Spleen (tissue), 11 donors: Measurements from ENCODE around the gene HDDC2. TPM values are rescaled to one million over a fixed set of nuclear protein-coding genes. Genes with fewer than 3 reads are reported as not detected.

Experiments used
- DNase-seq: peaks from one replicate; pipeline ENCODE4 v3.0.0-alpha.2; 2020
- H3K27ac ChIP-seq, 8 donors: fragments of 200-600 bp; sonication (generic) in 7 of 8; 1 replicate in 4 of 8; 2 replicates in 4 of 8; pipeline versions ENCODE4 v1.5.0 to v1.8.0; 2016 to 2021; ENCODE audit warnings: inconsistent platforms in 4 of 8, mild to moderate bottlenecking in 4 of 8, moderate library complexity in 1 of 8
- H3K27me3 ChIP-seq, 7 donors: fragments of 200-600 bp; sonication (generic) in 6 of 7; replicated peaks in 1 of 7; 1 replicate in 4 of 7; 2 replicates in 3 of 7; pipeline versions ENCODE4 v1.5.0 to v1.8.0; 2016 to 2021; ENCODE audit warnings: inconsistent platforms in 3 of 7, mild to moderate bottlenecking in 1 of 7
- H3K36me3 ChIP-seq, 6 donors: fragments of 200-600 bp; sonication (generic) in 5 of 6; 1 replicate in 4 of 6; 2 replicates in 2 of 6; pipeline versions ENCODE4 v1.5.0 to v1.8.0; 2016 to 2021; ENCODE audit warnings: inconsistent platforms in 2 of 6
- H3K4me1 ChIP-seq, 6 donors: fragments of 200-600 bp; sonication (generic) in 5 of 6; 1 replicate in 3 of 6; 2 replicates in 3 of 6; pipeline versions ENCODE4 v1.5.0 to v1.8.0; 2016 to 2021; ENCODE audit warnings: inconsistent platforms in 3 of 6
- H3K4me3 ChIP-seq, 8 donors: fragments of 200-600 bp; sonication (generic) in 7 of 8; 1 replicate in 4 of 8; 2 replicates in 4 of 8; pipeline versions ENCODE4 v1.5.0 to v1.8.0; 2016 to 2021; ENCODE audit warnings: inconsistent platforms in 4 of 8, mild to moderate bottlenecking in 4 of 8, moderate library complexity in 2 of 8
- H3K9me3 ChIP-seq, 8 donors: fragments of 200-600 bp; sonication (generic) in 7 of 8; 1 replicate in 4 of 8; 2 replicates in 4 of 8; pipeline versions ENCODE4 v1.5.0 to v1.8.0; 2016 to 2021; ENCODE audit warnings: inconsistent platforms in 4 of 8
- CTCF ChIP-seq, 11 experiments: fragments of 200-600 bp in 7 of 11; fragments of 450-650 bp in 4 of 11; sonication (generic) in 4 of 11; IDR thresholded peaks in 8 of 11; conservative IDR thresholded peaks in 3 of 11; 1 replicate in 7 of 11; 2 replicates in 4 of 11; pipeline versions ENCODE4 v1.4.0 to v1.8.0; 2016 to 2021; ENCODE audit warnings: antibody characterized with exemption in 11 of 11, inconsistent platforms in 4 of 11, mild to moderate bottlenecking in 1 of 11
- POLR2A ChIP-seq, 3 donors: fragments of 450-650 bp; IDR thresholded peaks; one replicate each; pipeline ENCODE4 v1.5.1; 2017; ENCODE audit warnings: antibody characterized with exemption in 3 of 3, mild to moderate bottlenecking in 1 of 3
- POLR2AphosphoS5 ChIP-seq, 3 donors: sonication (generic); formaldehyde crosslinking; IDR thresholded peaks; one replicate each; pipeline ENCODE4 v1.5.1; 2017; ENCODE audit warnings: antibody characterized with exemption in 3 of 3
- WGBS, 5 donors: extraction: QIAGEN DNeasy Blood & Tissue Kit in 3 of 5; methylation state at CpG; one replicate each; pipeline versions ENCODE4 v1.1.5 to v1.1.7; 2013 to 2018; 5-methylcytosine and 5-hydroxymethylcytosine counted together
- intact Hi-C: fragments of 100-400 bp; cut with DNase I; formaldehyde crosslinking; loops from one replicate; pipeline ENCODE4 v1.15.0; 2023; ENCODE audit warnings: low total_unique reads
- polyA plus RNA-seq, 3 donors: library from polyadenylated mRNA; stranded (reverse); fragments of 200-250 nt; gene quantifications; one replicate each; pipeline ENCODE4 v1.2.1, GENCODE V29; 2013
- total RNA-seq, 7 donors: library from RNA; depleted of rRNA in 3 of 7; stranded (reverse); fragments of >200 nt in 3 of 7; fragmentation: NEBNext Ultra II Directional in 4 of 7; extraction: Animal tissue kit (Norgen Biotek cat#: 25700) in 4 of 7; gene quantifications; one replicate each; pipeline versions ENCODE4 v1.1.0 to v1.2.1, GENCODE V29; 2016 to 2021
- donor health status: healthy with polysubstance abuse.
- donor health status: DM: no; HTN: no; CAD: no; lungs with moderate emphysema.
- donor health status: DM: no; HTN: no; CAD: no.
- donor health status: Bipolar disorder and iron deficiency.
- donor health status: healthy.
- donor health status: DM: no; HTN: no; CAD: no.
- donor health status: DM: yes; HTN: yes; CAD: no.

The HDDC2 gene
- total and polyA plus RNA-seq, 10 donors, result 22.4 to 68.7 (median 38.7) TPM

DNA sequence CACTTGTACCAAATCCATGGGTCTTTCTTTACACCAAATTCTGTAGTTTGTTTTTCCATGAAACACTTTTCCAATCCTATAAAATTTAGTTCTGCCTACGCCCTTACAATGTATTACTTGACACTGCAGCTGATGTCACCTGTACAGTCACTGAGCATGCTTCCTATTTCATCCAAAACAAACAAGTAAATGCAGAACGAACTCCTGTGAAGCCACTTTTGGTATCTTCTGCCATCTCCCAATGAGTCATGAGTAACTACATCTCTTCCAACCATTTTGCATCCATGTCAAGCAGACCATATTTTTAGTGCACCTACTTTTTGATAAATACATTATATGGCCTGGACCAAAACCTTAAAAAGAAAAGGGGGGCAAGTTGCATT, 42.4 kb downstream of the HDDC2 start:
- Histone ChIP-seq H3K4me1 (no peaks in the 10 kb centered on the region), H3K27ac (no peak overlapping the region), H3K27me3 (no peaks in the 10 kb centered on the region), H3K9me3 (peaks cover 0 to 6% (median 0%) of the 10 kb centered on the region in 8 donors), H3K36me3 (no peaks in the 10 kb centered on the region), H3K4me3 (no peak overlapping the region)
- no peak for DNase-seq
- intact Hi-C loops, result no loop called here
- TF ChIP-seq POLR2AphosphoS5 (IDR thresholded peaks at IDR 0.05) (no peak), CTCF (IDR thresholded peaks at IDR 0.05 in 8 of 11, conservative IDR thresholded peaks at IDR 0.05 in 3 of 11) (no peak), POLR2A (IDR thresholded peaks at IDR 0.05) (no peak)
- whole genome bisulfite sequencing, 5 donors, result 75 to 85% (median 78%) methylated on average over 2 of the region's 2 CpGs

DNA sequence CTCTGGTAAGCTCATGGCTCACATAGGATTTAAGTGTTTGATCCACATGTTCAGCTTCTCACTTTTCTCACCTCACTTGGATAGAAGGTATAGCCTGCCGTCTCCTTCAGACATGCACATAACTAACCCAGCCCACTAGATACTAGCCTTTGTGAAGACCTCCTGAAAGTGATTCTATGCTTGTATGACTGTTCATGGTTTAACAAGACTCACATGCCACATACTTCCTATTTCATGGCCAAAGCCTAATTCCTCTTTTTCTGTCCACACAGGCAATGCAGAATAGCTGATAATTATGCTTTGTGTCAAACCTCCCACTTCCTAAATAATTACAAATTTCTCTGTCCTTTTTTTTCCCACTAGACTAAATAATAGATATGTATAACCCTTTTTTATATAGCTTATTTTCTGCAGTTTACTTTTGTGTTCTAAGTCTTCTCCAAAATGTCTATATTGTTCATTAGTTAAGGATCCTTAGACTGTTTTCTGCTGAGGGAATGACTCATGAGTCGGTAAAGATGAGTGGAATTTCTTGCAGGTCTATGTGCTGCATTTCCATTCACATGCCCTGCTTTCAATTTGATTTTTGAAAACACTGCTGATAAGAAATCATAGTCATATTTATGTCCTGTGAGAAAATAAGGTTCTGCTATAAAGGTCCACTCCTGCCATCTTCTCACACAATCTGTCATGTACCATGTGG, 43.0 kb downstream of the HDDC2 start:
- TF ChIP-seq POLR2AphosphoS5 (IDR thresholded peaks at IDR 0.05), result no peak
- TF ChIP-seq POLR2A (IDR thresholded peaks at IDR 0.05), result no peak
- TF ChIP-seq CTCF (IDR thresholded peaks at IDR 0.05 in 8 of 11, conservative IDR thresholded peaks at IDR 0.05 in 3 of 11), result no peak
- intact Hi-C loops, result no loop called here
- no peak for DNase-seq
- peaks cover 0 to 6% (median 0%) of the 10 kb centered on the region in 8 donors for H3K9me3 ChIP-seq
- WGBS, 5 donors, result 67 to 79% (median 76%) methylated on average over 2 of the region's 2 CpGs
- H3K27ac ChIP-seq, result no peak overlapping the region
- H3K4me3 ChIP-seq, result no peak overlapping the region
- no peaks in the 10 kb centered on the region for H3K27me3 ChIP-seq
- no peaks in the 10 kb centered on the region for H3K36me3 ChIP-seq
- no peaks in the 10 kb centered on the region for H3K4me1 ChIP-seq

DNA sequence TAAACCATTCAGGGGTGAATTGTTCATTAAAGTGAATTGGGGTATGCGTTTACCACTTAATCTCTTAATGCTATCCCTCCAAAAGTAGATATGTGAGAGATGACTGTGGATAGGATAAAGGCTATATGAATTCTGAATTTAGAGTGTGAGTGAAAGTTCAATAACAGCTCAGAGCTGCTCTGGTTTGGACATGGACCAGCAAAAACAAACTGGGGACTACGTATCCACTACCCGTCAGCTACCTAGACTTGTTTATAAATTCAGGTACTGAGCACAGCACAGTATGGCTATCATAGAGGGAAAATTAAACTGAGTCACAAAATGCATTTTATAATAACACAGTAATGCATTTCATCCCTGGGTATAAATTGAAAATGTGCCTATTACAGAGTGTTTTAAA, 44.4 kb downstream of the HDDC2 start:
- DNase-seq, result no peak
- no peaks in the 10 kb centered on the region for H3K27me3 ChIP-seq
- TF ChIP-seq POLR2AphosphoS5 (IDR thresholded peaks at IDR 0.05) (no peak), CTCF (IDR thresholded peaks at IDR 0.05 in 8 of 11, conservative IDR thresholded peaks at IDR 0.05 in 3 of 11) (no peak), POLR2A (IDR thresholded peaks at IDR 0.05) (no peak)
- H3K4me1 ChIP-seq, result no peaks in the 10 kb centered on the region
- WGBS, 5 donors, result 94 to 99% (median 97%) methylated on average over 3 of the region's 3 CpGs
- H3K9me3 ChIP-seq, result peaks cover 0 to 6% (median 0%) of the 10 kb centered on the region in 8 donors
- H3K4me3 ChIP-seq, result no peak overlapping the region
- H3K27ac ChIP-seq, result no peak overlapping the region
- no peaks in the 10 kb centered on the region for H3K36me3 ChIP-seq
- intact Hi-C loops, result no loop called here

- Histone ChIP-seq H3K36me3 (no peaks in the 10 kb centered on the region), H3K9me3 (no peaks in the 10 kb centered on the region), H3K27ac (no peak overlapping the region), H3K4me1 (no peaks in the 10 kb centered on the region), H3K4me3 (no peak overlapping the region), H3K27me3 (no peaks in the 10 kb centered on the region)
- WGBS, 5 donors, result 75 to 81% (median 77%) methylated on average over 3 of the region's 3 CpGs
- DNase-seq, result no peak
- TF ChIP-seq POLR2AphosphoS5 (IDR thresholded peaks at IDR 0.05) (no peak), CTCF (IDR thresholded peaks at IDR 0.05 in 8 of 11, conservative IDR thresholded peaks at IDR 0.05 in 3 of 11) (no peak), POLR2A (IDR thresholded peaks at IDR 0.05) (no peak)
- intact Hi-C loops, result no loop called here
Observed at GRCh38 chr6:125255201-125255600, 46.6 kb downstream of the HDDC2 start.
